ENCODE measurements around the gene PPP1R2C. TPM values are rescaled to one million over a fixed set of nuclear protein-coding genes. Genes with fewer than 3 reads are reported as not detected.

Gene PPP1R2C
- total RNA-seq, 1 experiment from 2014 or later: not detected

DNA sequence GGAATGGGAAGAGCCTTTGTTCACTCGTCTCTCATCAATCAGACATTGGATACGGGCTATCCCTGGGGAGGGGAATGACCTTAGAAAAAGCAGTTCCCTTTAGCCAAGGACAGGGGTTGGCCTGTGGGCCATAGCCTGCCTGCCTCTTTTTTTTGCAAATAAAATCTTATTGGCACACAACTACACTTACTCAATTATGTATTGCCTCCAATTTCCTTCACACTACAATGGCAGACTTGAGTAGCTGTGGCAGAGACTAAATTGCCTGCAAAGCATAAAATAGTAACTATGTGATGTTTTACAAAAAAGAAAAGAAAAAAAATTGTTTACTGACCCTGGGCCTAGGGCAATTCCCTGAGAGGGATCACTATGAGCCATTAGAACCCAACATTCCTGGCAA, 23.4 kb downstream of the PPP1R2C start:
- Histone ChIP-seq H3K36me3 (ENCODE audit: insufficient read depth, low read length, poor library complexity, severe bottlenecking) (no peaks in the 10 kb centered on the region), H3K27ac (ENCODE audit: low read depth, low read length, poor library complexity, severe bottlenecking) (no peak overlapping the region), H3K9me3 (ENCODE audit: low read depth, low read length, poor library complexity, severe bottlenecking) (no peaks in the 10 kb centered on the region), H3K4me1 (ENCODE audit: insufficient read depth, low read length, poor library complexity, severe bottlenecking) (no peaks in the 10 kb centered on the region), H3K27me3 (replicated peaks; ENCODE audit: insufficient read depth, low read depth, low read length, poor library complexity) (no peaks in the 10 kb centered on the region), H3K4me3 (ENCODE audit: low read depth, low read length, poor library complexity, severe bottlenecking) (no peak overlapping the region)
- BruUV-seq (replicated peaks): no TSS peak
- POLR2A ChIA-PET (ENCODE audit: low non-redundant PET): no interaction called here
- TF ChIP-seq CTCF (conservative IDR thresholded peaks at IDR 0.05; ENCODE audit: low read depth, low read length): no peak
- TF ChIP-seq EZH2 (IDR thresholded peaks at IDR 0.05; ENCODE audit: borderline replicate concordance, low read depth, low read length, poor library complexity, severe bottlenecking): no peak
- CTCF ChIA-PET: no interaction called here
- no peak for DNase-seq (ENCODE audit: low spot score)
- intact Hi-C loops (cut with micrococcal nuclease; ENCODE audit: unreplicated experiment): no loop called here

- Histone ChIP-seq H3K9me3 (ENCODE audit: low read depth, low read length, poor library complexity, severe bottlenecking) (no peaks in the 10 kb centered on the region), H3K4me3 (ENCODE audit: low read depth, low read length, poor library complexity, severe bottlenecking) (no peak overlapping the region), H3K27me3 (replicated peaks; ENCODE audit: insufficient read depth, low read depth, low read length, poor library complexity) (no peaks in the 10 kb centered on the region), H3K36me3 (ENCODE audit: insufficient read depth, low read length, poor library complexity, severe bottlenecking) (no peaks in the 10 kb centered on the region), H3K4me1 (ENCODE audit: insufficient read depth, low read length, poor library complexity, severe bottlenecking) (no peaks in the 10 kb centered on the region), H3K27ac (ENCODE audit: low read depth, low read length, poor library complexity, severe bottlenecking) (no peak overlapping the region)
- DNase-seq (ENCODE audit: low spot score): no peak
- BruUV-seq (replicated peaks): no TSS peak
- ChIA-PET POLR2A (ENCODE audit: low non-redundant PET) (no interaction called here), CTCF (no interaction called here)
- TF ChIP-seq CTCF (conservative IDR thresholded peaks at IDR 0.05; ENCODE audit: low read depth, low read length): no peak
- TF ChIP-seq EZH2 (IDR thresholded peaks at IDR 0.05; ENCODE audit: borderline replicate concordance, low read depth, low read length, poor library complexity, severe bottlenecking): no peak
- intact Hi-C loops (cut with micrococcal nuclease; ENCODE audit: unreplicated experiment): no loop called here
These were observed 23.8 kb downstream of the PPP1R2C start for GRCh38 chrX:42754115-42754514.

- no peak for DNase-seq (ENCODE audit: low spot score)
- TF ChIP-seq CTCF (conservative IDR thresholded peaks at IDR 0.05; ENCODE audit: low read depth, low read length) (no peak), EZH2 (IDR thresholded peaks at IDR 0.05; ENCODE audit: borderline replicate concordance, low read depth, low read length, poor library complexity, severe bottlenecking) (no peak)
- ChIA-PET CTCF (no interaction called here), POLR2A (ENCODE audit: low non-redundant PET) (interaction anchor here (0.7 kb wide), 1 partner anchor 45 kb away, joined by 4 read pairs; no protein-coding TSS in a partner anchor)
- intact Hi-C loops (cut with micrococcal nuclease; ENCODE audit: unreplicated experiment): no loop called here
- H3K4me3 ChIP-seq (ENCODE audit: low read depth, low read length, poor library complexity, severe bottlenecking): no peak overlapping the region
- H3K9me3 ChIP-seq (ENCODE audit: low read depth, low read length, poor library complexity, severe bottlenecking): no peaks in the 10 kb centered on the region
- H3K27me3 ChIP-seq (replicated peaks; ENCODE audit: insufficient read depth, low read depth, low read length, poor library complexity): no peaks in the 10 kb centered on the region
- no TSS peak for BruUV-seq (replicated peaks)
- no peak overlapping the region for H3K27ac ChIP-seq (ENCODE audit: low read depth, low read length, poor library complexity, severe bottlenecking)
- H3K4me1 ChIP-seq (ENCODE audit: insufficient read depth, low read length, poor library complexity, severe bottlenecking): no peaks in the 10 kb centered on the region
- no peaks in the 10 kb centered on the region for H3K36me3 ChIP-seq (ENCODE audit: insufficient read depth, low read length, poor library complexity, severe bottlenecking)
These were observed 25.2 kb downstream of the PPP1R2C start for GRCh38 chrX:42752730-42753129.

Data from A673 (cell line).